Liver (tissue), 9 donors: ENCODE results near the gene PTGR1. TPM values are rescaled to one million over a fixed set of nuclear protein-coding genes. Genes with fewer than 3 reads are reported as not detected.

Experiments used
- DNase-seq: peaks from one replicate; pipeline ENCODE4 v3.0.0-alpha.2; 2017; ENCODE audit warnings: low spot score
- H3K27ac ChIP-seq, 2 donors: one replicate each; pipeline ENCODE4 v1.7.0; 2013; ENCODE audit warnings: inconsistent platforms in 2 of 2, low read length in 2 of 2, control low read depth in 1 of 2, low read depth in 1 of 2, mild to moderate bottlenecking in 1 of 2
- H3K27me3 ChIP-seq, 4 donors: one replicate each; pipeline versions ENCODE4 v1.6.1 to v1.7.0; 2013; ENCODE audit warnings: low read length in 3 of 4, inconsistent platforms in 1 of 4, mild to moderate bottlenecking in 1 of 4, moderate library complexity in 1 of 4; ENCODE audit not compliant: control insufficient read depth in 4 of 4, insufficient read depth in 4 of 4
- H3K36me3 ChIP-seq, 4 donors: one replicate each; pipeline versions ENCODE4 v1.6.1 to v1.7.0; 2013; ENCODE audit warnings: low read length in 3 of 4, mild to moderate bottlenecking in 3 of 4, low read depth in 1 of 4, moderate library complexity in 1 of 4; ENCODE audit not compliant: control insufficient read depth in 4 of 4, insufficient read depth in 3 of 4
- H3K4me1 ChIP-seq, 4 donors: one replicate each; pipeline versions ENCODE4 v1.6.1 to v1.7.0; 2013; ENCODE audit warnings: low read length in 3 of 4, mild to moderate bottlenecking in 3 of 4, moderate library complexity in 1 of 4; ENCODE audit not compliant: control insufficient read depth in 4 of 4, insufficient read depth in 4 of 4
- H3K4me3 ChIP-seq, 3 donors: one replicate each; pipeline versions ENCODE4 v1.6.1 to v1.7.0; 2013; ENCODE audit warnings: low read length in 3 of 3, control low read depth in 1 of 3, low read depth in 1 of 3, mild to moderate bottlenecking in 1 of 3
- H3K9ac ChIP-seq, 2 donors: one replicate each; pipeline ENCODE4 v1.7.0; 2013; ENCODE audit warnings: low read length in 2 of 2, mild to moderate bottlenecking in 2 of 2, moderate library complexity in 2 of 2, control low read depth in 1 of 2, low read depth in 1 of 2
- H3K9me3 ChIP-seq, 4 donors: one replicate each; pipeline versions ENCODE4 v1.6.1 to v1.7.0; 2013; ENCODE audit warnings: low read length in 3 of 4; ENCODE audit not compliant: control insufficient read depth in 4 of 4
- ATF3 ChIP-seq: IDR thresholded peaks from 2 replicates; pipeline ENCODE4 v1.6.1; 2016; ENCODE audit warnings: antibody characterized with exemption
- CTCF ChIP-seq: fragments of 150-350 bp; IDR thresholded peaks from 2 replicates; pipeline ENCODE4 v1.5.1; 2017; ENCODE audit warnings: improper control_type of control experiment, low read depth, low read length; ENCODE audit not compliant: missing input control
- EGR1 ChIP-seq, 2 donors: IDR thresholded peaks; 2 replicates each; pipeline ENCODE4 v1.6.1; 2016 to 2018; ENCODE audit warnings: antibody characterized with exemption in 2 of 2, low read depth in 2 of 2
- FOXA1 ChIP-seq: IDR thresholded peaks from 2 replicates; pipeline ENCODE4 v1.6.1; 2016; ENCODE audit warnings: antibody characterized with exemption
- FOXA2 ChIP-seq: IDR thresholded peaks from 2 replicates; pipeline ENCODE4 v1.6.1; 2016; ENCODE audit warnings: antibody characterized with exemption
- GABPA ChIP-seq, 2 donors: IDR thresholded peaks in 1 of 2; conservative IDR thresholded peaks in 1 of 2; 2 replicates each; pipeline ENCODE4 v1.6.1; 2016; ENCODE audit warnings: antibody characterized with exemption in 2 of 2, mild to moderate bottlenecking in 1 of 2, moderate library complexity in 1 of 2
- HNF4A ChIP-seq, 2 donors: conservative IDR thresholded peaks; 2 replicates each; pipeline ENCODE4 v1.6.1; 2016; ENCODE audit warnings: antibody characterized with exemption in 2 of 2, mild to moderate bottlenecking in 2 of 2
- HNF4G ChIP-seq: IDR thresholded peaks from 2 replicates; pipeline ENCODE4 v1.6.1; 2016; ENCODE audit warnings: antibody characterized with exemption
- JUND ChIP-seq, 2 donors: IDR thresholded peaks; 2 replicates each; pipeline ENCODE4 v1.6.1; 2016; ENCODE audit warnings: antibody characterized with exemption in 2 of 2
- MAX ChIP-seq: IDR thresholded peaks from 2 replicates; pipeline ENCODE4 v1.6.1; 2016; ENCODE audit warnings: antibody characterized with exemption
- NR2F2 ChIP-seq: IDR thresholded peaks from 2 replicates; pipeline ENCODE4 v1.6.1; 2016; ENCODE audit warnings: antibody characterized with exemption
- RAD21 ChIP-seq, 2 donors: IDR thresholded peaks; 2 replicates each; pipeline ENCODE4 v1.6.1; 2016; ENCODE audit warnings: antibody characterized with exemption in 2 of 2, mild to moderate bottlenecking in 2 of 2
- REST ChIP-seq: IDR thresholded peaks from 2 replicates; pipeline ENCODE4 v1.6.1; 2016; ENCODE audit warnings: antibody characterized with exemption, mild to moderate bottlenecking
- RXRA ChIP-seq, 2 donors: IDR thresholded peaks; 2 replicates each; pipeline ENCODE4 v1.6.1; 2017 to 2018; ENCODE audit warnings: antibody characterized with exemption in 2 of 2, mild to moderate bottlenecking in 1 of 2
- SP1 ChIP-seq: IDR thresholded peaks from 2 replicates; pipeline ENCODE4 v1.6.1; 2018; ENCODE audit warnings: antibody characterized with exemption, mild to moderate bottlenecking
- TAF1 ChIP-seq: conservative IDR thresholded peaks from 2 replicates; pipeline ENCODE4 v1.6.1; 2016; ENCODE audit warnings: antibody characterized with exemption, mild to moderate bottlenecking
- YY1 ChIP-seq: IDR thresholded peaks from 2 replicates; pipeline ENCODE4 v1.6.1; 2016; ENCODE audit warnings: antibody characterized with exemption, mild to moderate bottlenecking
- ZBTB33 ChIP-seq: IDR thresholded peaks from 2 replicates; pipeline ENCODE4 v1.6.1; 2016; ENCODE audit warnings: antibody characterized with exemption
- WGBS: extraction: QIAGEN DNeasy Blood & Tissue Kit; methylation state at CpG from one replicate; pipeline ENCODE4 v1.1.7; 2013; 5-methylcytosine and 5-hydroxymethylcytosine counted together
- polyA plus RNA-seq, 2 donors: library from polyadenylated mRNA; stranded (reverse) in 1 of 2; unstranded in 1 of 2; fragments of 200-250 nt in 1 of 2; fragments of >200 nt in 1 of 2; fragmentation: Nextera tagmentation in 1 of 2; extraction: Ambion mirVana in 1 of 2; gene quantifications; one replicate each; pipeline versions ENCODE4 v1.2.1 to v1.2.3, GENCODE V29; 2013 to 2015
- total RNA-seq, 2 donors: library from RNA; depleted of rRNA; stranded (reverse); fragments of >200 nt; gene quantifications; one replicate each; pipeline ENCODE4 v1.2.3, GENCODE V29; 2014
- donor health status: healthy.
- donor health status: healthy.
- donor health status: healthy.
- donor health status: healthy.
- donor health status: healthy.

Gene PTGR1
- total and polyA plus RNA-seq, 4 donors = 53.1 to 784 (median 471) TPM

GRCh38 chr9:111630182-111630963 is 30.9 kb upstream of the PTGR1 start:
- no peak for DNase-seq
- TF ChIP-seq FOXA2 (peak; percentile 24), HNF4A (conservative IDR thresholded peaks at IDR 0.05) (no peak)
- Histone ChIP-seq H3K4me1 (peaks cover 6 to 65% (median 36%) of the 10 kb centered on the region in 4 donors), H3K9ac (peak overlapping the region; percentile 4 to 48), H3K9me3 (no peaks in the 10 kb centered on the region), H3K27me3 (no peaks in the 10 kb centered on the region), H3K36me3 (no peaks in the 10 kb centered on the region), H3K4me3 (peak overlapping the region; percentile 60 to 86 (median 77)), H3K27ac (peak overlapping the region; percentile 75 to 96)
- WGBS = 8% methylated on average over 17 of the region's 17 CpGs

GRCh38 chr9:111628411-111628810 is 29.0 kb upstream of the PTGR1 start:
- no peak overlapping the region for H3K4me3 ChIP-seq
- no peak for TF ChIP-seq EGR1 (IDR thresholded peaks at IDR 0.05; ENCODE audit: low read depth in 2 of 2)
- no peak for TF ChIP-seq NR2F2
- TF ChIP-seq FOXA2 = no peak
- no peaks in the 10 kb centered on the region for H3K9me3 ChIP-seq
- H3K4me1 ChIP-seq = peaks cover 5 to 50% (median 23%) of the 10 kb centered on the region in 4 donors
- WGBS = 85% methylated on average over 7 of the region's 7 CpGs
- H3K36me3 ChIP-seq = no peaks in the 10 kb centered on the region
- H3K27me3 ChIP-seq = no peaks in the 10 kb centered on the region
- H3K9ac ChIP-seq = no peak overlapping the region
- H3K27ac ChIP-seq = peak overlapping the region in 1 of 2 donors; percentile 89
- no peak for DNase-seq

GRCh38 chr9:111627260-111627963 is 28.0 kb upstream of the PTGR1 start:
- H3K27me3 ChIP-seq = no peaks in the 10 kb centered on the region
- peak overlapping the region; percentile 89 to 90 for H3K27ac ChIP-seq
- TF ChIP-seq CTCF (no peak), ZBTB33 (peak; percentile 58), EGR1 (IDR thresholded peaks at IDR 0.05; ENCODE audit: low read depth in 2 of 2) (no peak), SP1 (peak; percentile 97), YY1 (peak; percentile 60), REST (no peak), MAX (peak; percentile 56), HNF4A (conservative IDR thresholded peaks at IDR 0.05) (peak; percentile 97 to 99), NR2F2 (peak; percentile 61), GABPA (IDR thresholded peaks at IDR 0.05 in 1 of 2, conservative IDR thresholded peaks at IDR 0.05 in 1 of 2) (peak in 1 of 2 donors; percentile 26), RAD21 (IDR thresholded peaks at IDR 0.05) (peak; percentile 21 to 46), FOXA2 (peak; percentile 2), FOXA1 (peak; percentile 11), TAF1 (no peak), RXRA (IDR thresholded peaks at IDR 0.05) (peak; percentile 79 to 92), ATF3 (peak; percentile 44), JUND (IDR thresholded peaks at IDR 0.05) (peak; percentile 38 to 66), HNF4G (peak; percentile 100)
- no peak for DNase-seq
- no peaks in the 10 kb centered on the region for H3K36me3 ChIP-seq
- peaks cover 5 to 51% (median 29%) of the 10 kb centered on the region in 4 donors for H3K4me1 ChIP-seq
- no peaks in the 10 kb centered on the region for H3K9me3 ChIP-seq
- peak overlapping the region in 1 of 2 donors; percentile 75 for H3K9ac ChIP-seq
- 25% methylated on average over 7 of the region's 7 CpGs for WGBS
- H3K4me3 ChIP-seq = no peak overlapping the region
